ENCODE data around the gene POLA2.
A peak's percentile ranks its signal among the peaks of the same experiment; 100 is the strongest.
"Not testable (repeated sequence)": the region's sequence is repeated elsewhere in the genome, so short reads cannot be mapped to it uniquely, and the experiment has no call there.

POLA2 gene

DNA sequence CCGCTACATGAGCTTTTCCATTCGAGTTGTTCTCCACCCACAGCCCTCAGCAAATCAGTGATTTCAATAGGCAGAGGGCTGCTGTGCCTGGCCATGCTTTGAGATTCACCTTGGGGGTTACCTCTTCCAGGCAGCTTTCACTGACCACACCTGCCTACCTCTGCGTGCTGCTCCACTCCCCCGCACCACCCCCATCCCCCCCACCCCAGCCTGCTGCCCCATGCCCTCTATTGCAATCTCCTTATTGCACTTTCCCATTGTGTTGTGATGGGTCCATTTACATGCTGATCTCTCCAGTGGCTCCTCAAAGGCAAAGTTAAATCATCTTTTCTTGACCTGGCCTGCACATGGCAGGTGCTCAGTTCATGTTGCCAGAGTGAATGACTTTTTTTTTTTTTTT lies 18.0 kb upstream of the POLA2 start:
- DNase-seq = no peak

DNA sequence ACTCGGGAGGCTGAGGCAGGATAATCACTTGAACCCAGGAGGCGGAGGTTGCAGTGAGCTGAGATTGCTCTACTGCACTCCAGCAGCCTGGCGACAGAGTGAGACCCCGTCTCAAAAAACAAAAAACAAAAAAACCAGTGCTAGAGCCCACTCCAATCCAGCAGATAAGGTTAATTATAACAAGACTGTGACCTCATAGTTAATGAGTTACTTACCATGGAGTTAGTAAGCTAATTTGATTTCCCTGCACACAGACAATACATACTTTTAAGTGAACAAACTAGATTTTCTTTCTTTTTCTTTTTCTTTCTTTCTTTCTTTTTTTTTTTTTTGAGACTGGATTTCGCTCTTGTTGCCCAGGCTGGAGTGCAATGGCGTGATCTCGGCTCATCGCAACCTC lies 16.7 kb upstream of the POLA2 start:
- not testable (repeated sequence) for DNase-seq

DNA sequence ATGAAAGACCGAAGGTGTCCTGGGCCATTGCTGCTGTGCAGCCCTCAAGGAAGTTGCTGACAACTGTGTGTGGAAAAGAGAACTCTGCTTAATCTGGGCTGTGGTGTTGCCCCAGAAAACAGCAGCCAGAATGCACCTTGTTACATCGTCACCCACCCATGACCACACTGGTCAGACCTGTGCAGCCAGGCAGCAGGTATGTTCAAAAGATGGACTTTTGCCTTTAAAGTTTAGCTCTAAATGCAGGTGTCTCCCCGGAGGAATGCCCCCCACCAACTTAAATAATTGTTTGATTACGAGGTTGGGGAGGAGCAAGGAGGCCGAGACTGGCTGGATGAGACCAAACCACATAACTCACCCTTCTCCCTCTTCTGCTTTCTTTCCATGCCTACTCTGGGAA lies 15.3 kb upstream of the POLA2 start:
- DNase-seq = no peak

DNA sequence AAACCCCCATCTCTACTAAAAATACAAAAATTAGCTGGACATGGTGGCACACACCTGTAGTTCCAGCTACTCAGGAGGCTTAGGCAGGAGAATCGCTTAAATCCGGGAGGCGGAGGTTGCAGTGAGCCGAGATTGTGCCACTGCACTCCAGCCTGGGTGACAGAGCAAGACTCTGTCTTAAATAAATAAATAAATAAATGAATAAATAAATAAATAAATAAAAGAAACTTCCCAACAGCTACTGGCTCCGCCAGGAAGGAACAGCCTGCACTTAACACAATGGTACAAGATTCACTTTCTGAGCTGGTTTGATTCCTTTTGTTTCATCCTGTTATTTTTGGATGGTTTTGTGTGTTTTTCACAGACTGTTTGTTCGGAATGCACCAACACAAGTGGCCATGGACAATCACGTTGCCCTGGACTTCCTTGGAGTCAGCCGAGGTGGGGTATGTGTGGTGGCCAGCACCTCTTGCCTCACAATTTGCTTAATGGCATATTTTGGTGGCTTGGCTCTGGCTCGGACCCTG lies 13.5 kb upstream of the POLA2 start:
- DNase-seq = not testable (repeated sequence)

DNA sequence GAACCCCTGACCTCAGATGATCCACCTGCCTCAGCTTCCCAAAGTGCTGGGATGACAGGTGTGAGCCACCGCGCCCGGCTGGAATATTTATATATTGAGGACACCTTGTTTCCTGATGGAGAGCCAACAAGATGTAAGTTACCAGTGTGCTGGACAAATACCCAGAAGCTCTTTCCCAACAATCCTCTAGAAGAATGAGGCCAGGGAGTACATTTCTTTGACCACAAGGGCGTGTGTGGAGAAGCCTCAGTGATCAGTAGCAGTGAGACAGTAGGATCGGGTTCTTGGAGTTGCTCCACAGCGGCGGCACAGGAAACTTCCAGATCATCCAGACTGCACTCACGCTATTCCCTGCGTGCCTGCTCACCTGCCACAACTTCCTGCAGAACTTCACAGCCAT lies 10.3 kb upstream of the POLA2 start:
- DNase-seq = no peak

DNA sequence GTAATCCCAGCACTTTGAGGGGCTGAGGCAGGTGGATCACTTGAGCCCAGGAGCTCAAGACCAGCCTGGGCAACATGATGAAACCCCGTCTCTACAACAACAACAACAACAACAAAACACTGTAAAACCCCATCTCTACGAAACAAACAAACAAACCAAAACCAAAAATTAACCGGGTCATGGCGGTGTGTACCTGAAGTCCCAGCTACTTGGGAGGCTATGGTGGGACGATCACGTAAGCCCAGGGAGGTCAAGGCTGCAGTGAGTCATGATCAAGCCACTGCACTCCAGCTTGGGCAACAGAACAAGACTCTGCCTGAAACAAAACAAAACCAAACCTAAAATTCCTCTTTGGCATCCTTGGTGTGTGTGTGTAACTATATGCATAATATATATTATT lies 7.0 kb upstream of the POLA2 start:
- DNase-seq = no peak

DNA sequence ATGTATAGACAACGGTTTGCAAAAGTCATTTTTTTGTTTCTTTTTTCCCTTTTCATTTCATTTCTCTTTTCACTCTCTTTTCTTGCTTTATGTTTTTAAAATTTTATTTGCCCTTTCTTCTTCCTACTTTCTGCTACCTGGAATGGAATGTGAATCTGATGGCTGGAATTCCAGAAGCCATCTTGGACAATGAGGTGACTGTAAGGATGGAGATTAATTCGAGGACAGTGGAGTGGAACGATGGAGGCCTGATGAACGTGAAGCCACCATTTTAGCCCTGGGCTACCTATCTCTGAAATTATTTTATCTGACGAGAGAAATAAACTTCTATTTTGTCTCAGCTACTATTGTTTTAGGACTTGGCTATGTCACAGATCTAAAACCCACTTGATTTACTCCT lies 2.8 kb upstream of the POLA2 start:
- DNase-seq = no peak

DNA sequence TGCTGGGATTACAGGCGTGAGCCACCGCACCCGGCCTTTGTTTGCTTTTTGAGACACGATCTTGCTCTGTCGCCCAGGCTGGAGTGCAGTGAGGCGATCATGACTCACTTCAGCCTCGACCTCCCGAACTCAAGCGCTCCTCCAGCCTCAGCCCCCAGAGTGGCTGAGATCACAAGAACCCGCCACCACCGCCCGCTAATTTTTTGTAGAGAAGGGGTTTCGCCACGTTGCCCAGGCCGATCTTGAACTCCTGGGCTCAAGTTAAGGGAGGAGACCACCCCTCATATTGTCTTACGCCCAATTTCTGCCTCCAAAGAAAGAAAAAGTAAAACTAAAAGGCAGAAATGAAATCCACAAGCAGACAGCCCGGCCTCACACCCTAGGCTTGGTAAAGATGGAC lies 1.5 kb upstream of the POLA2 start:
- DNase-seq = no peak

DNA sequence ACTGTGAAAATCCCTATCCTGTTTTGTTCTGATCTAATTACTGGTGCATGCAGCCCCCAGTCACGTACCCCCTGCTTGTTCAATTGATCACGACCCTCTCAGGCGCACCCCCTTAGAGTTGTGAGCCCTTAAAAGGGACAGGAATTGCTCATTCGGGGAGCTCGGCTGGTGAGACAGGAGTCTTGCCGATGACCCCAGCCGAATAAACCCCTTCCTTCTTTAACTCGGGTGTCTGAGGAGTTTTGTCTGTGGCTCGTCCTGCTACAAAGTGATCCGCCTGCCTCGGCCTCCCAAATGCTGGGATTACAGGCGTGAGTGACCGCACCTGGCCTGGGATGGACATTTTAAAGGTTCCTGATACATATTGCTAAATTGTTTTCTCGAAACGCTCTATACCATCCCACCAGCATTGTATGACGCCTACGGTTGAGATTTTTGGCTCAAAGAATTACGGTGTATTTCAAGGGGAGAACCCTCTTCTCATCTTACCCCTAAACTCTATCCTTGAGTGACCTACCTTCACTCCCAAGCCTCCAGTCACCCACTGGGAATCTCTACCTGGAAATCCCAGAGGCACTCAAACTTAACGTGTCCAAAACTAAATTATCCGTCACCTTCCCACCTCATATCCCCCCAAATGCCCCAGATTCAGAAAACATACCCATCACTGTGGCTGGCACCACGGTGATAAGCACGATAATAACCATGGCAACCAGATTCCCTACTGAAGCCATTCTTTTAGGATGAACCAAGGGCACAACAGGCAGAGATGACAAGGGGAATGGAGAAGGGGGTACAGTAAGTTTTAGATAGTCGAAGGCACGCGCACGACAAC lies 789 bp upstream of the POLA2 start:
- no peak for DNase-seq

DNA sequence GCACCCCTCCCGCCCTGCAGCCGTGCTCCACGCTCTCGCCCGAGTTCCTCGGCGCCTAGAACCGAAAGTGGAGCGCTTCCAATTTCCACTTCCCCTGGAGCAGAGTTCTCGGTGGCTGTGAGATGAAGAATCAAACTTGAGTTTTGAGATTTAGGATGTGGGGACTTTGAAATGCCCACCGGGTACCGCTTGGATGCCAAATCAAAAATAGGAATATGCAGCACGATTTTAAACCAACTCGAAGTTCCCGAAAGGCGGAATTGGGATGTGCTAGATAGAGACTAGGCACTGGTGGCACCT lies 569 bp downstream of the POLA2 start:
- DNase-seq = peak; percentile 4

DNA sequence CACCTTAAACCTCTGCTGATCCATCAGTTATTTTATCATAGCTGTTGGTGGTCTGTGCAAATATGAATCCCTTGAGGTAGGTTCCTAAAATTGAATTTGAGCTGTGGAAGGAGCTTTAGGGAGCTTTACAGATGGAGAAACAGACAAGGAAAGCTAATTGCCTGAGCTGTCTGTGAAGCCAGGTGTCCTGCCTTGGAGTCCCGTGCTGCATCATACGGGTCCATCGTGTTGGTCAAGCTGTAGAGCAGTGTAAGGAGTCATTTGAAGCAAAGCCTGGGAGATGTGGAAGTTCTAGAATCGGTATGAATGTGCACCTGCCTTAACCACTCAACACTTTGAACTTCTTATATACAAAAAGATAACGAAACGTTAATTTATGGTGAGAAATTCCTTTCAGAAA lies 1.0 kb downstream of the POLA2 start:
- DNase-seq = no peak

DNA sequence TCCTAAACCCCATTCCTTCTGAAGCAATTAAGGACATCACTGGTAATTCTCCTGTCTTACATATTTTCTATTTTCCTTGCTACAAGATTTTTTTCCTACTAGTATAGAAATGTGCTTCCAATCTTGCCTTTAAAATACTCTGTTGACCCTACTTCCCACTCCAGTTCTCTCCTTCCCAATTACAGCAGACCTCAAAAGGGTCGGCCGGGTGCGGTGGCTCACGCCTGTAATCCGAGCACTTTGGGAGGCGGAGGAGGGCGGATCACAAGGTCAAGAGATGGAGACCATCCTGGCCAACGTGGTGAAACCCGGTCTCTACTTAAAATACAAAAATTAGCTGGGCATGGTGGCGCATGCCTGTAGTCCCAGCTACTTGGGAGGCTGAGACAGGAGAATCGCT lies 3.0 kb downstream of the POLA2 start:
- not testable (repeated sequence) for DNase-seq

DNA sequence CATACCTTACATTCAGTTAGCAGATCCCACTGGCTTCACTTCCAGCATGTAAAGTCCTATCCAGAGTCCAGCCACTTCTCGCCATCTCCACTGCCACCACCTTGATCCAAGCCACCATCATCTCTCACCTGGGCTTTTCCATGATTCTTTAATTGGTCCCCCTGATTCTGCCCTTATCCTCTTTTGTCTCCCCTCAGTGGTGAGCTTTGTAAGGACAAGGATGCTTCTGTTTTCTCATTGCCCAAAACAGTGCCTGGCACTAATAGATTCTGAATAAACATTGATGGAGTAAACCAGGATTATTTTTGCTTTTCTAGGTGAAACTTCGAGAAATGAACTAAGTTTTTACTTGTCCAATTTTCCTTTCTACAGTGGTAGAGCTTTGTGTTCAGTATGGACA lies 4.4 kb downstream of the POLA2 start:
- no peak for DNase-seq

DNA sequence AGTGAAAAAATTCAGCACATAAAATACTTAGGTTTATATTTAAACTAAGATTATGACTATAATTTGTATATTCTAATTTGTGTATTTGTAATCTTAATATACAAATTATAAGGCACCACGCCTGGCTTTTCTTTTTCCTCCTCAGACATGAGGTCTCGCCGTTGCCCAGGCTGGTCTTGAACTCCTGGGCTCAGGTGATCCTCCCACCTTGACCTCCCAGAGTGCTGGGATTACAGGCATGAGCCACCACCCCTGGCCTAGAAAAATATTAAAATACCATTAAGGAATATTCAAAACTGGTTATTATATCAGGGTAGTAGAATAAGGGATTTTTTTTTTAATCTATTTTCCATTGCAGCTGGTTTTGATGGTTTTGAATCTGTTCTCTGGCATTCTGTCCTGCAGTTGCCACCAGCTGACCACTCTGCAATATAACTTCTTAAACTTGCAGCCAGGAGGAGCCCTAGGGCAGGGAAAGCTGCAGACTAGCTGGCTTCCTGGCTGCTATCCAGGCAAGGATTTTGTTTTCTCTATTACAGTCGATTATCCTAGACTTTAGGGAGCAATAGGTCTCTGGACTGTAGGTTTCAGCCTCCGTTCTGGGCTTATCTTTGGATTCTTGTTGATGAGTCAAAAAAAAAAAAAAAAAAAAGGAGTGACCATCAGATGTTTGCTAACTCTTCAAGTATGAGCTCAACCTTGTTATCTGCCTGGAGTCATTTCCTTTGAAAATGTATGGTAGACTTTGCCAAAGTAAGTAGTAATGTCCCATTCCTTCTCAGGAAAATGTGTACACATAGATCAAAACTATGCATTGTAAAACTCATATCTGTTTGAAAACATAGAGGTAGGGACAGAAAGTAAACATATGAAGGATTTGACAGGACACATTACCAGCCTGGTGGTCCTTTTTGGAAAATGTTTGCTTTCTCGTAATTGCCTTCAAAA lies 13.2 kb downstream of the POLA2 start:
- DNase-seq = peak; percentile 44

DNA sequence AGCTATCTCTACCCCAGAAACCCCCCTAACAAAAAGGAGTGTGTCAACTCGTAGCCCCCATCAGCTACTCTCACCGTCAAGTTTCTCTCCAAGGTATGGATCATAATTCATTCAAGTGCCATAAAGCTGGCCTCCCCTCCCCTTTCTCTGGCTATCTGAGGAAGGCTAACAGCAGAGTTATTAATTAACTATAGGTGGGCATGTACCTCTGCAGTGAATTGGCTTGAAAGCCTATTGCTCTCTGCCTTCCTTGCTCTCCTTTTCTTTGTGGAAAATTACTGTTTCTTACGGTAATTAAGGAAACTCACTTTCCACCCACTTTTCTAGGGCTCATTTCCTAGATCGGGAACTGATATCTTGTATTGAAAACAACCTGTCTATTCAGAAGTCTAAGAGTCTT lies 14.1 kb downstream of the POLA2 start:
- DNase-seq = no peak

DNA sequence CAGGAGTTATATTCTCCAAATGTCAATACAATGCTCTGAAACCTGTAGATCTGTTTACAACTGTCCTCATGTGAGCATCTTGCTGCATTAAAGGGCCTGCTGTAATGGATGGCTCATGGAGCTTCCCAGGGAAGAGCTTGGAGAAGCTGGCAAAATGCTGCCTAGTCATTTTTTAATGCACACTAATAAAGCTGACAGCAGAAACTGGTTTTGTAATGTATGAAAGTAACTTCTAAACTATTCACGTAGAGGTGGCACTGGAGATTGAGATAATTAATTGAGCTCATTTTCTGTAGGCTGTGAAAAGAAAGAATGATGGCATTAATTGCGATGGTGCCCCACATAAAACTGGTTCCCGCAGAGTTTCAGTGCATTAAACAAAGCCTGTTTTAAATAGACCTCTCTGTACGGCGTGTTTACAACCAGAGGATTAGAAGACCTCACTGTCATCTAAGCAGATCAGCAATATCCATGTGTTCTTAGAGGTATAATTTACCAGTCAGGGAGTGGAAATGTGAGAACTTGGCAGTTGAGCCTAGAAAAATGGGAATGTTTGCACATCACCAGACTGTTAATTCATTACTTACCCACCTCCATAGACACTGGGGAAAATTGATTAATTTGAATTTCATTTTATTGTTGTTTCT lies 16.0 kb downstream of the POLA2 start:
- no peak for DNase-seq

DNA sequence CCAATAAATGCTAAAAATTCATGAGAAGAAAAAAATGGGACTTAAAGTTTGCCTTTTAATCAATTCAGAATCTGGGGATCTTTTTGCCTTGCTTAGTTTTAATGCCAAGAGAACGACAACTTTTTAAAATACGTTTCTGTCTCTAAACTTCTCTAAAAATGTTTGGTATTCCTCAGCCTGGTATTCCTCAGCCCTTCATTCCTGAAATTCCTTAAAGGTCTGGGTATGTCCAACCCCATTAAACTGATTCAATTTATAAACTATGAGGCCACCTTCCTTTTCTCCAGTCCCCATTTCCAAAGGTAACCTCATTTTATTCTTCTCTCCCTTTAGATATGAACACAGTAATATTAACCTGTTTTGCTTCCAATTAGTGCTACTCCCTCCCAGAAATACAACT lies 16.6 kb downstream of the POLA2 start:
- DNase-seq = no peak

DNA sequence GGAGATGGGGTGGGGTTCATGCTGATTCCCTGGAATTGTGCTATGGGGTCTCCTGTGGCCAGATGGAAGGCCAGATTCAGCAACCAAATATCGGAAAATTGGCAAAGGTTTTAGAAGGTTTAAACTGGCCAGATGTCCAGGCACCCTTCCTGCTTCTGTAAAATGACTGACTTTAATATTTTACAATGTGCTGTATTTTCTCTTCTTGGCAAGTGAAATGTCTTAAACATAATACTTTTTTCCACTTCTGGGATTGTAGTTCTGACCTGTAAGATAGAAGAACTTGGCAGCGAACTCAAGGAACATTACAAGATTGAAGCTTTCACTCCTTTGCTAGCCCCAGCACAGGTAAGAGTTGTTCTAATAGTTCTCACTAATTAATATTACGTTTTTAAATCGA lies 17.5 kb downstream of the POLA2 start:
- no peak for DNase-seq

DNA sequence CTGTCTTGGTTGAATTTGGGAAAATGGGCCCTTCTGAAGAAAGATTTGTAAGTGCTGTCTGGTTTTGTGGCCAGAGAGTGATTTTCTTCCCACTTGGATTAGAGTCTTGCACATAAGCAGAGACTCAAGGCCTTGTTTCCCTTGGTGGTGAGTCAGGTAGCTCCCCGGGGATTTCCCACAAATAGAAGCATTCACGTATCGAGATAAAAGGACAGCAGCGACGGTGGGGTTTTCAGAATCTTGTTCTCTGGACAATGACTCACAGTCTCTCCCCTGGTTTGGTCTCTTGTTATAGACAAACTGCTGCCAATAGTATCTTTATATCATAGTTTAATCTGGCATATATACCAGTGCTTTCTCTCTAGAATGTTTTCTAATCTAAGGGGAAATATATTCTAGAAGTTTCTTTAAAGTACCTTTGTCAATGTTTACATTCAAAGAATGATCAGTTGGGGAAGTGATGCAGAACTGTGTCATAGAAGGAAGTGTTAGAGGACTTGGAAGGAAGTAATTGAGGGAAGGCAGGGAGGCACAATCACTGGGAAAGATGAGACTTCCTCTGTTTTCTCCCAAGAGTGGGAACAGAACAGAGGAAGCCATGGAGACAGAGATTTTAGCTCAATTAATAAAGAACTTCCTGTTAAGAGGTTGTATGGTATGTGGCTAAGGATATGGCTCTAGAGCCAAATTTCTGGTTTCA lies 18.1 kb downstream of the POLA2 start:
- no peak for DNase-seq

DNA sequence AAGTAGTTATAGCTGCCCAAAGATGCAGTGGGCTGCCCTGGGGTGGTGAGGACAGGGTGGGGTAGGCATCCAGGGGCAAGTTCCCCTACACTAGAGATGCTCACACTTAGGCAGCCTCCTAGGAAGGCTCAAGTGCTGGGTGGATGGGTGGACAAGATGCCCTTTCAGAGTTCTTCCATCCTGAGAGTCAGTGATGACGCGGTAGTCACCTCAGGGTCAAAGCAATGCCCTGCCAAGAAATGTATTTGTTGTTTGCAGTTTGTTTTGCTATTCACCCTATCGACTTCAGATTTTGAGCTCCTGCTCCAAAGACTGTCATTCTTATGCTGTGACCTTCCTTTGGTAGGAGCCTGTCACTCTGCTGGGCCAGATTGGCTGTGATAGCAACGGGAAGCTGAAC lies 18.9 kb downstream of the POLA2 start:
- no peak for DNase-seq

DNA sequence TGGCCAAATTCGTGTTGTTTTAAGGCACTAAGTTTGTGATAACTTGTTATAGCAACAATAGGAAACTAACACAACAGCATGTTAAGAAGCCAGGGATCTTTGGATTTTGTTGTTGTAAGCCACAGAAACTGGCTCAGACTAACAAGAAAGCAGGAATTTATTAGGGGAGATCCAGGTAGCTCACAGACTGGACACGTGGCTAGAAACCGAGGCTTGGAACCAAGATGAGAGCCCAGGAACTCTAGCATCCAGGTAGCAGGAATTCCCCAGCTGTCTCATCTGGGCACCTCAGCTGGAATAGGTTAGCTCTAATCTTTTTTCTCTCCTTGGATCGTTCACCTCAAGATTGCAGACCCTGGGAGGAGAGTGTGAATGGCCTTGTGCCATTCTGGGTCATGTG lies 24.9 kb downstream of the POLA2 start:
- DNase-seq = no peak

DNA sequence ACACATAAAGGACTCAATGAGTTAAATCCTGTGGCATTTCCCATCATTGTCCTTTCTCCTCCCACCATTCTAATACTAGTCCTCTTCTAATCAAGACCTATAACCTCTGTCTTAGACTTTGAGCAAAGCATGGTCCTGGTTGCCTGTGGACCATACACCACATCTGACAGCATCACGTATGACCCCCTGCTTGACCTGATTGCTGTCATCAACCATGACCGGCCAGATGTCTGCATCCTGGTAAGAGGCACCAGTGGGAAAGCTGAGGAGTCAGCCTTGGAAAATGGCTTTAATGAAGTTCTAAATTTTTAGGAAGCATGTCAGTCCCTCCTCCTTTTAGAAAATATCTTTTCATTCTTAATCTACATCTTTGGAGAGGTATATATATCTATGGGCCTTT lies 25.8 kb downstream of the POLA2 start:
- no peak for DNase-seq

Measured in NCI-H2029 treated with DMSO at 0.1 percent for 48 hours (cell line).